Measurements from ENCODE around the gene ZNF611. TPM values are rescaled to one million over a fixed set of nuclear protein-coding genes. Genes with fewer than 3 reads are reported as not detected.
A peak's percentile ranks its signal among the peaks of the same experiment; 100 is the strongest.

The ZNF611 gene
- total RNA-seq, 1 experiment from 2014 or later: 22.4 TPM

- ChIA-PET CTCF (no interaction called here), POLR2A (interaction anchor here (0.5 kb wide), 1 partner anchor 434 kb away, joined by 3 read pairs; no protein-coding TSS in a partner anchor)
- no peak overlapping the region for H3K27ac Mint-ChIP-seq
- peak overlapping the region; percentile 85 for H3K4me3 Mint-ChIP-seq
- DNase-seq (ENCODE audit: low spot score) (no peak), ATAC-seq (no peak)
- TF ChIP-seq GTF2I (CRISPR knock-in tag; conservative IDR thresholded peaks at IDR 0.05) (no peak), FOXJ3 (CRISPR knock-in tag; IDR thresholded peaks at IDR 0.05; ENCODE audit: borderline replicate concordance) (no peak), CREB1 (CRISPR knock-in tag; IDR thresholded peaks at IDR 0.05) (no peak), ZNF121 (CRISPR knock-in tag; IDR thresholded peaks at IDR 0.05) (no peak), ZNF425 (CRISPR knock-in tag; conservative IDR thresholded peaks at IDR 0.05) (no peak), ZNF416 (CRISPR knock-in tag; IDR thresholded peaks at IDR 0.05) (no peak), ATF6 (CRISPR knock-in tag; IDR thresholded peaks at IDR 0.05) (no peak)
- TF ChIP-seq, protein P1, sequence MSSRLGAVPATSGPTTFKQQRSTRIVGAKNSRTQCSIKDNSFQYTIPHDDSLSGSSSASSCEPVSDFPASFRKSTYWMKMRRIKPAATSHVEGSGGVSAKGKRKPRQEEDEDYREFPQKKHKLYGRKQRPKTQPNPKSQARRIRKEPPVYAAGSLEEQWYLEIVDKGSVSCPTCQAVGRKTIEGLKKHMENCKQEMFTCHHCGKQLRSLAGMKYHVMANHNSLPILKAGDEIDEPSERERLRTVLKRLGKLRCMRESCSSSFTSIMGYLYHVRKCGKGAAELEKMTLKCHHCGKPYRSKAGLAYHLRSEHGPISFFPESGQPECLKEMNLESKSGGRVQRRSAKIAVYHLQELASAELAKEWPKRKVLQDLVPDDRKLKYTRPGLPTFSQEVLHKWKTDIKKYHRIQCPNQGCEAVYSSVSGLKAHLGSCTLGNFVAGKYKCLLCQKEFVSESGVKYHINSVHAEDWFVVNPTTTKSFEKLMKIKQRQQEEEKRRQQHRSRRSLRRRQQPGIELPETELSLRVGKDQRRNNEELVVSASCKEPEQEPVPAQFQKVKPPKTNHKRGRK (CRISPR knock-in tag; IDR thresholded peaks at IDR 0.05; ENCODE audit: borderline replicate concordance): no peak
- peaks cover 6% of the 10 kb centered on the region; the same call in 1 of the 2 replicates for H3K36me3 Mint-ChIP-seq
- peaks cover 23% of the 10 kb centered on the region for H3K4me1 Mint-ChIP-seq
- H3K9me3 Mint-ChIP-seq: peaks cover 7% of the 10 kb centered on the region; the same call in 1 of the 2 replicates
- H3K27me3 Mint-ChIP-seq (ENCODE audit: low read depth): peaks cover 29% of the 10 kb centered on the region
Observed at GRCh38 chr19:52691737-52692136, 43.1 kb downstream of the ZNF611 start.

DNA sequence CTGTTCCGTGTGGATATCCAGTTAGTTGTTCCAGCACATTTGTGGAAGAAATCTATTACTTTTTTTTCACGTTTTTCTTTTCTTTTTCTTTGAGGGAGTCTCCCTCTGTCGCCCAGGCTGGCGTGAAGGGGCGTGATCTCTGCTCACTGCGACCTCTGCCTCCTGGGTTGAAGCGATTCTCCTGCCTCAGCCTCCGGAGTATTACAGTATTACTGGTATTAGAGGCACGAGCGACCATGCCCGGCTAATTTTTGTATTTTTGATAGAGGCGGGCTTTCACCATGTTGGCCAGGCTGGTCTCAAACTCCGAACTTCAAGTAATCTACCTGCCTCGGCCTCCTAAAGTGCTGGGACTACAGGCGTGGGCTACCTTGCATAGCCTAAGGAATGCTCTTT is 43.6 kb downstream of the ZNF611 start:
- TF ChIP-seq ELF4 (CRISPR knock-in tag; IDR thresholded peaks at IDR 0.05; ENCODE audit: low read depth) (no peak), ZNF219 (CRISPR knock-in tag; IDR thresholded peaks at IDR 0.05; ENCODE audit: borderline replicate concordance) (no peak), NR1H2 (CRISPR knock-in tag; IDR thresholded peaks at IDR 0.05) (no peak), FOXP1 (CRISPR knock-in tag; IDR thresholded peaks at IDR 0.05; ENCODE audit: borderline replicate concordance) (no peak), USF2 (CRISPR knock-in tag; IDR thresholded peaks at IDR 0.05) (no peak), SP1 (CRISPR knock-in tag; conservative IDR thresholded peaks at IDR 0.05) (no peak), CDX4 (CRISPR knock-in tag; IDR thresholded peaks at IDR 0.05; ENCODE audit: borderline replicate concordance) (no peak)
- TF ChIP-seq, protein P2, sequence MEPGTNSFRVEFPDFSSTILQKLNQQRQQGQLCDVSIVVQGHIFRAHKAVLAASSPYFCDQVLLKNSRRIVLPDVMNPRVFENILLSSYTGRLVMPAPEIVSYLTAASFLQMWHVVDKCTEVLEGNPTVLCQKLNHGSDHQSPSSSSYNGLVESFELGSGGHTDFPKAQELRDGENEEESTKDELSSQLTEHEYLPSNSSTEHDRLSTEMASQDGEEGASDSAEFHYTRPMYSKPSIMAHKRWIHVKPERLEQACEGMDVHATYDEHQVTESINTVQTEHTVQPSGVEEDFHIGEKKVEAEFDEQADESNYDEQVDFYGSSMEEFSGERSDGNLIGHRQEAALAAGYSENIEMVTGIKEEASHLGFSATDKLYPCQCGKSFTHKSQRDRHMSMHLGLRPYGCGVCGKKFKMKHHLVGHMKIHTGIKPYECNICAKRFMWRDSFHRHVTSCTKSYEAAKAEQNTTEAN (CRISPR knock-in tag; IDR thresholded peaks at IDR 0.05): no peak
- ChIA-PET CTCF (no interaction called here), POLR2A (no interaction called here)
- Mint-ChIP-seq H3K4me3 (peak overlapping the region; percentile 85), H3K27me3 (ENCODE audit: low read depth) (peaks cover 29% of the 10 kb centered on the region), H3K27ac (peak overlapping the region; percentile 96), H3K36me3 (peaks cover 6% of the 10 kb centered on the region; the same call in 1 of the 2 replicates), H3K9me3 (peaks cover 7% of the 10 kb centered on the region; the same call in 1 of the 2 replicates), H3K4me1 (peaks cover 22% of the 10 kb centered on the region)
- no peak for ATAC-seq
- no peak for DNase-seq (ENCODE audit: low spot score)

Data from WTC11 (cell line).